UCSD-AML1 (cell line): ENCODE data around the gene PDXDC1.
A peak's percentile ranks its signal among the peaks of the same experiment; 100 is the strongest.
"Not testable (repeated sequence)": the region's sequence is repeated elsewhere in the genome, so short reads cannot be mapped to it uniquely, and the experiment has no call there.

Experiments used
- DNase-seq: peaks from one replicate; lab custom pipeline; 2025; ENCODE audit not compliant: unreplicated experiment; lab: John Stamatoyannopoulos, UW

Gene PDXDC1

GRCh38 chr16:14973785-14974322 lies 972 bp upstream of the PDXDC1 start:
- DNase-seq = not testable (repeated sequence)

- not testable (repeated sequence) for DNase-seq
Observed at GRCh38 chr16:14974331-14974655, 533 bp upstream of the PDXDC1 start.

- DNase-seq = peak; percentile 28
Observed at GRCh38 chr16:14975418-14976194, 780 bp downstream of the PDXDC1 start.

GRCh38 chr16:14976971-14977736 lies 2.3 kb downstream of the PDXDC1 start:
- not testable (repeated sequence) for DNase-seq

GRCh38 chr16:14978281-14978680 lies 3.5 kb downstream of the PDXDC1 start:
- DNase-seq = not testable (repeated sequence)

GRCh38 chr16:14978908-14979307 lies 4.1 kb downstream of the PDXDC1 start:
- DNase-seq = not testable (repeated sequence)

- not testable (repeated sequence) for DNase-seq
Observed at GRCh38 chr16:14981234-14981633, 6.4 kb downstream of the PDXDC1 start.

GRCh38 chr16:14982521-14982920 lies 7.7 kb downstream of the PDXDC1 start:
- DNase-seq = not testable (repeated sequence)

GRCh38 chr16:14988092-14988491 lies 13.3 kb downstream of the PDXDC1 start:
- not testable (repeated sequence) for DNase-seq

- DNase-seq = not testable (repeated sequence)
Observed at GRCh38 chr16:14988661-14989191, 13.9 kb downstream of the PDXDC1 start.

GRCh38 chr16:14989291-14990281 lies 14.8 kb downstream of the PDXDC1 start:
- DNase-seq = not testable (repeated sequence)

- DNase-seq = not testable (repeated sequence)
Observed at GRCh38 chr16:14993277-14994151, 18.7 kb downstream of the PDXDC1 start.

GRCh38 chr16:14996702-14997101 lies 21.9 kb downstream of the PDXDC1 start:
- not testable (repeated sequence) for DNase-seq

GRCh38 chr16:14998300-14998699 lies 23.5 kb downstream of the PDXDC1 start:
- DNase-seq = not testable (repeated sequence)

- not testable (repeated sequence) for DNase-seq
Observed at GRCh38 chr16:14999845-15000244, 25.0 kb downstream of the PDXDC1 start.

GRCh38 chr16:15002448-15002847 lies 27.6 kb downstream of the PDXDC1 start:
- not testable (repeated sequence) for DNase-seq

GRCh38 chr16:15005357-15006132 lies 30.7 kb downstream of the PDXDC1 start:
- DNase-seq = not testable (repeated sequence)

- DNase-seq = not testable (repeated sequence)
Observed at GRCh38 chr16:15008647-15009046, 33.8 kb downstream of the PDXDC1 start.

- not testable (repeated sequence) for DNase-seq
Observed at GRCh38 chr16:15012941-15013340, 38.1 kb downstream of the PDXDC1 start.
